Right lobe of liver (tissue), 4 donors: ENCODE data around the gene BMP7.

Experiments
- CTCF ChIP-seq, 4 donors: fragments of 200-600 bp in 3 of 4; fragments of 450-650 bp in 1 of 4; IDR thresholded peaks; one replicate each; pipeline versions ENCODE4 v1.5.1 to v1.8.0; 2016 to 2022; ENCODE audit warnings: antibody characterized with exemption in 4 of 4, mild to moderate bottlenecking in 2 of 4
- POLR2A ChIP-seq: fragments of 450-650 bp; IDR thresholded peaks from one replicate; pipeline ENCODE4 v1.6.1; 2017; ENCODE audit warnings: antibody characterized with exemption, mild to moderate bottlenecking
- donor health status: DM: no; HTN: no; CAD: no.
- donor health status: DM: no; HTN: no; CAD: no.
- donor health status: DM: no; HTN: yes; CAD: no.

GRCh38 chr20:57152557-57152956 lies 113.9 kb downstream of the BMP7 start:
- TF ChIP-seq CTCF (IDR thresholded peaks at IDR 0.05) (no peak), POLR2A (no peak)
